Stimulated activated CD4-positive, alpha-beta T cell treated with anti-CD3 and anti-CD28 coated beads, TNF-alpha, amount 100 ng/mL, for 24 hours (primary cell): Measurements from ENCODE around the gene NPSR1.
"Not testable (repeated sequence)": the region's sequence is repeated elsewhere in the genome, so short reads cannot be mapped to it uniquely, and the experiment has no call there.

Experiments
- DNase-seq, 3 experiments: peaks; one replicate each; pipeline ENCODE4 v3.0.0-alpha.2; 2020; ENCODE audit warnings: low read depth in 3 of 3

Gene NPSR1

GRCh38 chr7:34870041-34870440, 212.0 kb downstream of the NPSR1 start:
- not testable (repeated sequence) for DNase-seq

GRCh38 chr7:34874329-34874728, 216.3 kb downstream of the NPSR1 start:
- not testable (repeated sequence) for DNase-seq

- DNase-seq = no peak
Observed at GRCh38 chr7:34875481-34875880, 217.5 kb downstream of the NPSR1 start.

GRCh38 chr7:34878944-34879735, 221.1 kb downstream of the NPSR1 start:
- not testable (repeated sequence) for DNase-seq

GRCh38 chr7:34879871-34880270, 221.9 kb downstream of the NPSR1 start:
- no peak for DNase-seq

- not testable (repeated sequence) for DNase-seq
Observed at GRCh38 chr7:34883855-34884254, 225.8 kb downstream of the NPSR1 start.

- DNase-seq = no peak
Observed at GRCh38 chr7:34886856-34887255, 228.8 kb downstream of the NPSR1 start.

- DNase-seq = no peak
Observed at GRCh38 chr7:34889951-34890350, 231.9 kb downstream of the NPSR1 start.

GRCh38 chr7:34895202-34895601, 237.2 kb downstream of the NPSR1 start:
- no peak for DNase-seq
